GM23248 (cell line): Measurements from ENCODE around the gene PPP2R2B.
"Not testable (repeated sequence)": the region's sequence is repeated elsewhere in the genome, so short reads cannot be mapped to it uniquely, and the experiment has no call there.

Experiments used
- EZH2 ChIP-seq: fragments of 200-600 bp; sonication (generic); IDR thresholded peaks from 2 replicates; pipeline ENCODE4 v1.6.1; 2018; ENCODE audit warnings: antibody characterized with exemption, mild to moderate bottlenecking; ENCODE audit not compliant: insufficient read depth, poor library complexity, severe bottlenecking
- EZH2phosphoT487 ChIP-seq: fragments of 200-600 bp; sonication (generic); IDR thresholded peaks from 2 replicates; pipeline ENCODE4 v1.6.1; 2018; ENCODE audit warnings: antibody characterized with exemption, moderate library complexity, mild to moderate bottlenecking, low read depth; ENCODE audit not compliant: insufficient read depth

DNA sequence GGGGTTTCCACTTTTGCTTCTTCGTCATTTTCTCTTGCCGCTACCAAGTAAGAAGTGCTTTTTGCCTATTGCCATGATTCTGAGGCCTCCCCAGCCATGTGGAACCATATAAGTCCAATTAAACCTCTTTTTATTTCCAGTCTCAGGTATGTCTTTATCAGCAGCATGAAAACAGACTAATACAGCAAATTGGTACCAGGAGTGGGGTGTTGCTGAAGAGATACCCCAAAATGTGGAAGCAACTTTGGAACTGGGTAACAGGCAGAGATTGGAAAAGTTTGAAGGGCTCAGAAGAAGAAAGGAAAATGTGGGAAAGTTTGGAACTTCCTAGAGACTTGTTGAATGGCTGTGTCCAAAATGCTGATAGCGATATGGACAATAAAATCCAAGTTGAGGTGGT, 149.8 kb downstream of the PPP2R2B start:
- not testable (repeated sequence) for TF ChIP-seq EZH2phosphoT487, EZH2
